ENCODE results near the gene MDP1. TPM values are rescaled to one million over a fixed set of nuclear protein-coding genes. Genes with fewer than 3 reads are reported as not detected.

The MDP1 gene
- total and polyA plus RNA-seq, 2 of the 8 experiments (the other 6 are each of a cell fraction or from before 2014, with no cell fraction given) = 17.7 to 32.2 TPM

- Histone ChIP-seq H3K4me2 (ENCODE audit: insufficient read depth in 1 of 2, low read depth in 2 of 2, low read length in 2 of 2) (no peak overlapping the region), H2BK5ac (ENCODE audit: low read depth, low read length) (no peak overlapping the region), H2BK20ac (ENCODE audit: low read length) (no peak overlapping the region), H3K56ac (replicated peaks; ENCODE audit: insufficient read length, low read depth, low read length) (no peak overlapping the region), H3K9me3 (ENCODE audit: insufficient read depth in 2 of 2, low read depth in 1 of 2, low read length in 1 of 2) (no peaks in the 10 kb centered on the region), H3K27ac (ENCODE audit: low read depth, low read length) (no peak overlapping the region), H3K18ac (ENCODE audit: extremely low read depth, low read length) (no peak overlapping the region), H4K5ac (ENCODE audit: insufficient read length, low read depth, low read length) (no peak overlapping the region), H2BK12ac (ENCODE audit: low read depth, low read length) (no peak overlapping the region), H3K4me1 (replicated peaks in 1 of 4; ENCODE audit: control insufficient read depth in 3 of 4, insufficient read depth in 4 of 4, low read length in 3 of 4) (no peaks in the 10 kb centered on the region; a peak in 1 of 7 replicates), H3K27me3 (replicated peaks in 1 of 4; ENCODE audit: control insufficient read depth in 3 of 4, extremely low read depth in 1 of 4, insufficient read depth in 3 of 4, low read length in 3 of 4) (no peaks in the 10 kb centered on the region; a peak in 1 of 7 replicates), H2BK15ac (ENCODE audit: low read length) (no peak overlapping the region), H3K36me3 (ENCODE audit: control insufficient read depth in 2 of 4, insufficient read depth in 4 of 4, low read length in 3 of 4) (no peaks in the 10 kb centered on the region), H2AFZ (ENCODE audit: low read length) (no peak overlapping the region), H3K79me1 (ENCODE audit: low read depth, low read length) (no peaks in the 10 kb centered on the region), H3K23me2 (ENCODE audit: low read depth, low read length) (no peaks in the 10 kb centered on the region), H4K91ac (replicated peaks; ENCODE audit: insufficient read length, low read length) (no peak overlapping the region), H3K23ac (ENCODE audit: insufficient read length) (no peak overlapping the region), H3K79me2 (ENCODE audit: control insufficient read depth in 1 of 2, insufficient read depth in 2 of 2, low read length in 2 of 2) (no peaks in the 10 kb centered on the region), H3K4ac (replicated peaks; ENCODE audit: insufficient read length, low read depth, low read length) (no peak overlapping the region), H4K20me1 (replicated peaks in 1 of 2; ENCODE audit: control insufficient read depth in 1 of 2, insufficient read depth in 2 of 2, low read length in 2 of 2) (peaks cover 0 to 2% of the 10 kb centered on the region in 2 experiments), H2BK120ac (replicated peaks; ENCODE audit: low read depth, low read length) (no peak overlapping the region), H4K8ac (ENCODE audit: extremely low read depth, insufficient read depth, low read length) (no peak overlapping the region), H3K14ac (ENCODE audit: insufficient read length) (no peak overlapping the region), H3K9ac (replicated peaks in 1 of 4; ENCODE audit: extremely low read depth in 1 of 4, low read depth in 3 of 4, low read length in 3 of 4) (no peak overlapping the region), H3K4me3 (ENCODE audit: extremely low read depth in 1 of 4, insufficient read depth in 2 of 4, low read depth in 3 of 4, low read length in 4 of 4) (no peak overlapping the region), H2AK5ac (ENCODE audit: low read depth, low read length) (no peak overlapping the region)
- TF ChIP-seq ATF3 (IDR thresholded peaks at IDR 0.05; ENCODE audit: insufficient read depth, low read depth, low read length) (no peak), PHF8 (conservative IDR thresholded peaks at IDR 0.05; ENCODE audit: low read depth, low read length) (no peak), RAD21 (IDR thresholded peaks at IDR 0.05 in 1 of 2, conservative IDR thresholded peaks at IDR 0.05 in 1 of 2; ENCODE audit: low read depth in 2 of 2, low read length in 2 of 2) (no peak)
- no peak for FAIRE-seq
- CTCF ChIA-PET (ENCODE audit: partially characterized antibody) = interaction anchor here (0.6 to 6.0 kb wide), 6 partner anchors 9 to 145 kb away, joined by 3 to 63 read pairs (median 3); partner anchors contain the start of genes CIDEB, DHRS1 and NOP9
- POLR2A ChIA-PET (ENCODE audit: partially characterized antibody) = interaction anchor here (0.8 kb wide), 1 partner anchor 16 kb away, joined by 3 read pairs; the partner anchor contains the start of gene RABGGTA
- DNase-seq (ENCODE audit: low read depth in 1 of 2, low spot score in 2 of 2) = no peak
- 85% methylated on average over 8 of the region's 8 CpGs; no CpG with 5 or more reads in 1 of the 2 experiments for WGBS, 2 experiments (ENCODE audit: extremely low coverage in 1 of 2, insufficient coverage in 1 of 2, insufficient read length in 1 of 2, insufficient replicate concordance in 2 of 2, low coverage in 1 of 2, low lambda C conversion rate in 2 of 2, missing lambda C conversion rate in 1 of 2)
Observed at GRCh38 chr14:24255438-24255837, 39.6 kb upstream of the MDP1 start.

Data from H1 (cell line).